HG02798 (cell line): ENCODE data around the gene GUCA2B.

Experiments
- ATAC-seq: cut with Tn5 transposase; IDR thresholded peaks from one replicate; pipeline ENCODE4 v1.9.1; 2021; ENCODE audit warnings: mild to moderate bottlenecking; ENCODE audit not compliant: unreplicated experiment, poor library complexity

The GUCA2B gene

DNA sequence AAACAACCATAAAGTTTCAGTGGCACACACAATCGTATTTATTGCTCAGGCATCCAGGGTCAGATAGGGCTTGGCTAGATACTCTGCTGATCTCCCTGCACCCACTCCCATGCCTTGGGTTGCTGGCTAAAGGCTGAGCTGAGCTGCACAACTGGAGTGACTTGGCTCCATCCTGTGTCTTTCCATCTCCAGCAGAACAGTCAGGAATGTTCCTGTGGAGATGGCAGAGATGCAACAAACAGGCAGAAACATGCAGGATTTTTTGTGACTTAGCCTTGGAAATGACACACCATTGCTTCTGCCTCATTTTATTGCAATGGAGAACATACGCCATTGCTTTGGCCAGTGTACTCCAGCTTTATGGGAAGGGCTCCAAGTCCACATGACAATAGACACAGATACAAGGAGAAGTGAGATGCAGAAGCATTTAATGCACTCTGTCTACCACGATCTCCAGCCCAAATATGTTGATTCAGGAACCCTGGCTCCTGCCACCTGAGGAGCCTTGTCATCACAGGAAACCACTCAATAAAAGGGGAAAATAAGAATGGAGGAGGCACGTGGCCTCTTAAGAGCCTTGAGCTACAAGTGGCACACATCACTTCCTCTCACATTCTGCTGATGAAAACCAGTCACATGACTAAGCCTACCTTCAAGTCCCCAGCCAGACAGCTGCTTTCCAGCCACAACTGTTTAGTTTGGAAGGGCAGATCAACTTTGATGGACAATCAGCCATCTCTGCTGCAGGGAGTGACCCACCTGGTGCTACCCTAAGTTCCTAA lies 10.1 kb upstream of the GUCA2B start:
- ATAC-seq = no peak

DNA sequence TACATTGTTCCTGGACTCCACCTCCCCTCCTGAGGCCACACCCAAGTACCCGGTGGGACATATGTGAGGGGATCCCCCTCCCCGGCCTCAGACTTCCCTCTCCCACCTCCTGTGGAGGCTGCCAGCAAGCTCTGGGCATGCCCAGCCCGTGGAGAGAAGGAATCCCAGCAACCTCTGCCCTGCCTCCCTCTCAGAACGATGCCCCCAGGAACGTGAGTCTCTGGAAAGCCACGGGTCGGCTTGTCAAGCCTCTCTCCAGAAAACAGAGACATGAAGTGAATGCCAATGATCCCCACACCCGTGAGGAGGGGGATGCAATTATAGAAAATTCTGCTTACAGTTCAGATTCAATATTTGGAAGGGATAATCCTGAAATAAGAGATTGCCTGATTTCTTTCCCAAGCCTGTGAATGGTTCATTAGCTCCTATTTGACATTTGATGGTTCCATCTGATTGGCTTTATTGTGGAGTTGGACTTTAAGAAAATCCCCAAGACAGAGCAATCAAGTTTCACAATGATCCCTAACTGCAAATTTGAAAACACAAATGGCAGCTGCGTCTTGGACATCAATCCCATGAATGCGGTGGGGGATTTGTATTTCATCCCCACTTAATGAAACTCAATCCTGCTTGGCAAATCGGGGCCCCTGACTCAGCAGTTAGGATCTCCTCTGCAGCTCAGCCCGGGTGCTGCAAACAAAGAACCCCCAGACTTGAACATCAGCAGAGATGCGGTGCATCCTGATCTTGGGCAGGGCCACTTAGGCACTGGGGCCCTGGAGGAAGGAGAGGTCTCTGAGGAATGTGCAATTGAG lies 9.1 kb upstream of the GUCA2B start:
- ATAC-seq = no peak

DNA sequence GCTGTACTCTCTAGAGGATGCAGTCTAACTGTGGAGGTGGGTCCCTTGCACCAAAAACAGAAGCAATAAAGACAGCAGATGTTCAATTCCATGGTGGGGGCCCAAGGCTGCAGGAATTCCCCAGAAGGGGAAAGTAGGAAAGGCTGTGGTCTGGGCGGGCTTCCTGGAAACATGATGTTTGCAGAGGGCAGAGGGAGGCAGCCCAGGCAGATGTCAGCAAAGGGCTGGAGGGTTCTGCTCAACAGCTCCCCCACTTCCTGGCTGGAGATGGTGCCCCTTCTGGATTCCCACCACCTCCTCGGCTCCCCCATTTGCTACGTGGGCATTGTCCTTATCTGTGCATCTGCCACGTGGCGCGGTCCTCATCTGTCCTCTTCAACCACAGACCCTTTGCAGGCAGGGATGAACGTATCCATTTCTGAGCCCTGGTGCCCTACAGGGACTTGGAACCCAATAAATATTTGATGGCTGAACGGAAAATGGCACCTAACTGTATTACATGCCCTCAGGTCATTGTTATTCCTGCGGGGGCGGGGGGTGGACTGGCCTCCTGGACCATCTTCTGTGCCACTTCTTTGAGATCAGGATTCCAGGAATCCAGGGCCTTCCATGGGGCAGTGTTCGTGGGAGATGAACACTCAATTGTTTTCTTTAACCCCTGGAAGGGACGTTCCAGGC lies 8.4 kb upstream of the GUCA2B start:
- no peak for ATAC-seq

DNA sequence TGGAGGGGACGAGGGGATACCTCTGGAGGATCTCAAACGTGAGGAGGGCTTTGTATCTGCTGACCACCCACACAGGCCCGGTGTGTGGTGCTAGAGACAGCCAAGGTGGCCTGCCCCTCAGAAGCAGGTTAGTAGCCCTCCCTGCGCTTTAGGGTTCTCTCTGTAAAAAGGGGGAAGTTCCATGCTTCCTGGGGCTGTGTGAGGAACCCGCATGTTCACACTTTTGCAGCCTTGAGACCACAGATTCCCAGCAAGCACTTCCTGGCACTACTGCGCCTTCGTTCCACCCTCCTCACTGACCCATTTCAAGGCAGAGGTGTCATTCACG lies 7.9 kb upstream of the GUCA2B start:
- ATAC-seq = no peak

DNA sequence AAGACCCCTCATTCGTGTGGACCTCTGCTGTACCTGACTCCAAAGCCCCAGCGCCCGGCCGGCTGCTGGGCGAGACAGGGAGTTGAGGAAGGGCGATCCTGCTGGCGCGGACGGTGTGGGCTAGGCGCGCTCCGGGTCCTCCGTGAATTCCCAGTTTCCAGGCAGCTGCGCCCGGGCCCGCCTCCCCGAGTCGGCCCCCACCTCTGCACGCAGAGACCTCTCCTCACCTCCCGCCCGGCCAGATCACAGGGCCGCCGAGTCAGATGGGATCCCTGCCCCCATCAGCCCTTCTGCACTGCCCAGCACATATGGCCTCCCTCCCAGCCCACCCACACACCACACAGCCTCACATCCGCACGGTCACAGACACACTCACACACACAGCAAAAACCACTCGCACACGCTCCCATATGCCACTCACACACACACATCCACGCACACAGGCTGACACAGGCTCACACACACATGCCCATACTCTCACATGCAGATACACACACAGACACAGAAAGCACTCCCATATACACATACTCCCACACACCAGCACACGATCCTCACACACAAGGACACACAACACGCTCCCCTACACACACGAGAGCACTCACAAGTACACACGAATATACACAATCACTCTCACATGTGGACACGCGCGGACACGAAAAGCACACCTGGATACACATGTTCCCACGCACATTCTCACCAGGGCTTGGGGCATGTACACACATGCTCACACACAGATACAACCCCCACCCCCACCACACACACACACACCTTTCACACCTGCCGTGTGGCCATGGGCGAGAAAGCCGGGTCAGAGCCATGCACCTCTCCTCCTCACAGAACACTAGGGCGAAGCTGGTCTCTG lies 7.2 kb upstream of the GUCA2B start:
- ATAC-seq = no peak

DNA sequence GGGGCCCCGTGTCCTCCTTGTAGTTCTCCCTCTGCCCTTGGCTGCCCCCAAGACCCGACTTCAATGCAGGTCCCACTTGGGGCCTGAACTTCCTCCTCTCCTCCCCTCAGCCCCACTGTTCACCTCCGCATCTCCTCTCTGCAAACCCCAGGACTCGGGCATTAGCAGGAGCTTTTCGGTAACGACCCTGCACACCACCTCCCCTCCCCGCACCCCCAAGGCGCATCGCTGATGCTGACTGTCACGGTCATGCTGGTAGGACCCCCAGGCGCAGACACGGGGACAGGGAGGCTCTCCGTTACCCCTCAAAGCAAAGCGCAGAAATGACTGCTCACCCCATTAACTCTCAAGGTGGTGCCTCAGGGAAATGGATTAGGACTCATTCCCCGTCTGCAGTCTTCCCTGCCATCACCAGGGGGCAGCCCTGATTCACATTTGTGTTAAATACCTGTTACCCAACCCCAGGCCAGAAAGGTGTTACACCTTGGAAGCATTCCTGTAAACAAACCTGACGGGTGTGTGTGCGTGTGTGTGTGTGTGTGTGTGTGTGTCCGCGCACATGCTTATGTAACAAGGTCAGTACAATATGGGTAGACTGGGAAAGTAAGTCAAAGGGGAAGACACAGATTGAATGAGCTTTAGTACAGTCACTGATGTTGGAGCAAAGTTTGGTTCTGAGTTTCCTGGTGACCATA lies 6.4 kb upstream of the GUCA2B start:
- ATAC-seq = no peak

DNA sequence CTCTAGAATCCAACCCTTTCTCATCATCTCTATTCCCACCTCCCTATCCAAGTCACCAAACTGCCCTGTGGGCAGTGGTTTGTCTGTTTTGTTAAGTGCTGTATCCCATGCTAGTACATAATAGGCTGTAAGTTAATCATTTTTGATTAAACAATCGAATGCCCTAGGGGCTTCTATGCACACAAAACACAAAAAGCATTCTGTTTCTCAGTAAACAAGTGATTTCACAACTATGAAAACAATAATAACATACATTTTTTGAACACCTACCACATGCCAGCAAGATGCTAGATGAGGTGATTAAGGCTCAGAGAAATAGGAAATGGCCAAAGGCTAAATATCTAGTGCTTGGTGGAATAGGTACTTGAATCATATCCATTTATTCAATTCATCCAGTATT lies 5.0 kb upstream of the GUCA2B start:
- ATAC-seq = no peak

DNA sequence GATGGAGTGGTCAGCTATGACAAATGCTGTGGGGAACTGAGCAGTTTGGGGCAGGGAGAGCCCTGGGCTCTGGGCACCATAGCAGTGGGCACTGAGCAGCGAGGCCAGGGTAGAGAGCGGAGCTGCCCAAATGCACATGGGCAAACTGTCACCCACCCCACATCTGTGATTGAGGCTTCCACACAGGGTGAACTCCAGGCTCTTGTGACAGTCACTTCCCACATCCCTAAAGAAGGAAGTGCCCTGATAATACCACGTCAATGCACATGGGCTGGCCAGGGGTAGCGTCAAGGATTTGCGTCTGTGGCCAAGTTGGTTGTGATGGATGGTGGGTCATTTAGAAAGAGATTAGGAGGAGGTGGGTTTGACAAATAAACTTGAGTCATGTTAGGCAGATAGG lies 2.6 kb upstream of the GUCA2B start:
- ATAC-seq = no peak

DNA sequence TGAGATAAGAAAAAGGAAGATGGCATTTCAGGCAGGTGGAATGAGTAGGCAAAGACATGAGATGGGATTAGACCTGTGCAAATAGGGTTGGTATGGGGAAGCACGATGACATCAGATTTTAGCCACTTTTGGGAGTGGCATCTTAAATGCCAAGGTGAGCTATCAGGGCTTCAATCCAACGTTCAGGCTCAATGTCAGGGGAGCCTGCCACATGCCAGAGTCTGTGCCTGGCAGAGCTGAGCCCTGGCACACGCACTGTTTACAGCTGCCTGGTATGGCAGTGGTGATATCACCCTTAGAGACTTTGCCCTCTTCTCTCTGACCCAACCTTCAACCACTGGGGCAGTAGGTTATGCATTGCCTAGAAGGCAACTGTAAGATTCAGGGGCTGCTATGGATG lies 1.1 kb upstream of the GUCA2B start:
- no peak for ATAC-seq

DNA sequence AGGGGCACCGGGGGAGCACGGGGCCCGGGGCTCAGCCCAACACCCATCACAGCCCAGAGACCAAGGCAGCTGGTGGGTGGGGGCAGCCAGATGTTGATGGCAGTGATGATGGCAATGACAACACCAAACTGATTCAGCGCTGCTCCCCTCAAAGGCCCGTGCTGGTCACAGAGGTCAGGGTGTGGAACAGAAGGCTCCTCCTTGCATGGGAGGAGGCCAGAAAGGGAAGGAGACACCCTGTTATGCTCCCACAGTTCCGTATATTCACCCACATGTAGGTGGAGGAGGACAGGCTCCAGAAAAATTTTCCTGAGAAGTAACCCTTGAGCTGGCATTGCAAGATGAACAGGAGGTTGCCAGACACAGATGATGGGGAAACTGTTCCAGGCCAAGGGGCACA lies 414 bp downstream of the GUCA2B start:
- no peak for ATAC-seq

DNA sequence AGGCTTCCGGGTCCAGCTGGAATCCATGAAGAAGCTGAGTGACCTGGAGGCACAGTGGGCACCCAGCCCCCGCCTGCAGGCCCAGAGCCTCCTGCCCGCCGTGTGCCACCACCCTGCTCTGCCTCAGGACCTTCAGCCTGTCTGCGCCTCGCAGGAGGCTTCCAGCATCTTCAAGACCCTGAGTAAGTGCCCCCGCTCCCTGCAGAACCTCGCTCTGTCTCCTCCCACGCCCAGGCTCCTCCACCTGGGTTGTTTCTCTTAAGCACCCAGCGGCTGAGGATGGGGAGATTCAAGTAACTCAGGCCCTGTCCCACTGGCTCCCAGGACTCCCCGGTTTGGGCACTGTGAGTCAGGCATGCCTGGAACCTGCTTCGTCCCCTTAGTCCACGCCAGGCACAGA lies 1.5 kb downstream of the GUCA2B start:
- ATAC-seq = no peak

DNA sequence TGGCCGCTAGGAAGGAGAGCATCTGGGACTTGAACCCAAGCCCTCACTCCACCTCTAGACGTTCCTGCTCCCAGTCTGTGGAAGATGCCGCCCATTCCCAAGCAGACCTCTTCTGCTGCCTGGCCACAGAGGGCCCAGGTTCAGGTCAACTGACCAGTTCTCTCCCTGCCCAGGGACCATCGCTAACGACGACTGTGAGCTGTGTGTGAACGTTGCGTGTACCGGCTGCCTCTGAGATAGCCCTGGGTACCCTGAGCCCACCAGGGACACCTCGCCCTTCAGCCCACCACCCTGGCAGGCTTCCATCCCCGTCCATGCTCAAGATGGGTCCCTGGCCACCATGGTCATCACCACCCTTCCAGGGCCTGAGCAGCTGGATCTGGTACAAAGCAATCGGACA lies 2.2 kb downstream of the GUCA2B start:
- ATAC-seq = no peak

DNA sequence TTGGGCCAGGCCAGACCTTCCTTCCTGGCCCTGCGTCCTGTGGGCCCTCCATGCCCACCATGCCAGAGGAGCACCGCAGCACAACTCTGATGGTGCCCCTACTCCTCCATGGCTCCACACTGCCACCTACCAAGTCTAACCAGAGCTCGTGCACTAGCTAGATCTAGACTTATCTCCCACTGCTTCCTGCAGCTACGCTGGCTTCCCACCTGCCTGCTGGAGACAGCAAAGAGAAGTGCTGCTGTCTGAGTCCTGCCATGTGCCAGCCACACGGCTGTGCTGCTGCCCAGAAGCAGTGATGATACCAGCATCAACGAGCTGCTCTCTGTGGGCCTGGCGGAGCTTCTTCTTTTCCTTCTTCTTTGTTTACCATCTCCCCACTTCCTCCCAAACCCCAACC lies 4.5 kb downstream of the GUCA2B start:
- ATAC-seq = no peak

DNA sequence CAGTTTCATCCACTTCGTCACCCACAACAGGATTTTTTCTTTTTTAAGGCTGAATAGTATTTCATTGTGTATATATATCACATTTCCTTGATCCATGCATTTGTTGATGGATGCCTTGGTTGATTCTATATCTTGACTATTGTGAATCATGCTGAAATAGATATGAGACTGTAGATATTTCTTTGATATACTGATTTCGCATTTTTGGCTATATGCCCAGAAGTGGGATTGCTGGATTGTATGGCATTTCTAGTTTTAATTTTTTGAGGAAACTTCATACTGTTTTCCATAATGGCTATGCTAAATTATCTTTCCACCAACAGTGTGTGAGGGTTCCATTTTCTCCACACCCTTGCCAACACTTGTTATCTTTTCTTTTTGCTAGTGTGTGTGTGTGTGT lies 5.0 kb downstream of the GUCA2B start:
- no peak for ATAC-seq

DNA sequence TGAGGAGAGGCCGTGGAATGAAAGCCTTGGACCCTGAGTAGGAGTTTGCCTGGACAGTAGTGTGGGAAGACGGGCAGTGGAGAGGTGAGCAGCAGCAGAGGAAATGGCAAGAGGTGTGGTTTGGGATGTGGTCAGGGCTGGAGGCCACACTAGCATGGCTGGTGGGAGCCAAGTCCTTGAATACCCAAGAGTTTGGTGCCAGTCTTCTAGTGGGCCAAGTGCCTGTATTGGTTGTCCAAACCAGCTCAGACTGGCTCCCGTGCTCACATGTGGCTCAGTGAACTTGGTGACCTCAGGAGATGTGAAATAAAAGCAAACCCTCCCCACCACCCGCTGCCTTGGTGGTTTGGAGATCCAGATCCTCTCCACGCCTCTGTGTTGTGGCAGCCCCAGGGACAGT lies 9.0 kb downstream of the GUCA2B start:
- ATAC-seq = no peak

DNA sequence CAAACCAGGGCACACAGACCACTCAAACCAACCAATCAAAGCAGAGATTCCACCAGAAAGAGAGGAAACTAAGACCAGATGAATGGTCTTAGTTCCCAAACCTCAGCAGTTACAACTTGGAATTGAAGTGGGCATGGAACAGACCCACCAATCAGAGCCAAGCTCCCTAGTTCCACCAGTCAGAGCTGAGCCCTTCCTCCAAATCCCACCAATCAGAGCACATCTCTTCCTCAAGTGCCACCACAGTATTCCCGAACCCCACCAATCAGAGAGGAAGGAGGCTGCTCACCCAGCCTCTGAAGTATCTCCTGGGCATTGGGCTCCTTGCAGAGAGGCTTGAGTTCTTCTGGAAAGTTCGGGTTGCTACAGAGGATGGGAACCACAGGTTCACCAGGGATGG lies 9.9 kb downstream of the GUCA2B start:
- ATAC-seq = no peak

DNA sequence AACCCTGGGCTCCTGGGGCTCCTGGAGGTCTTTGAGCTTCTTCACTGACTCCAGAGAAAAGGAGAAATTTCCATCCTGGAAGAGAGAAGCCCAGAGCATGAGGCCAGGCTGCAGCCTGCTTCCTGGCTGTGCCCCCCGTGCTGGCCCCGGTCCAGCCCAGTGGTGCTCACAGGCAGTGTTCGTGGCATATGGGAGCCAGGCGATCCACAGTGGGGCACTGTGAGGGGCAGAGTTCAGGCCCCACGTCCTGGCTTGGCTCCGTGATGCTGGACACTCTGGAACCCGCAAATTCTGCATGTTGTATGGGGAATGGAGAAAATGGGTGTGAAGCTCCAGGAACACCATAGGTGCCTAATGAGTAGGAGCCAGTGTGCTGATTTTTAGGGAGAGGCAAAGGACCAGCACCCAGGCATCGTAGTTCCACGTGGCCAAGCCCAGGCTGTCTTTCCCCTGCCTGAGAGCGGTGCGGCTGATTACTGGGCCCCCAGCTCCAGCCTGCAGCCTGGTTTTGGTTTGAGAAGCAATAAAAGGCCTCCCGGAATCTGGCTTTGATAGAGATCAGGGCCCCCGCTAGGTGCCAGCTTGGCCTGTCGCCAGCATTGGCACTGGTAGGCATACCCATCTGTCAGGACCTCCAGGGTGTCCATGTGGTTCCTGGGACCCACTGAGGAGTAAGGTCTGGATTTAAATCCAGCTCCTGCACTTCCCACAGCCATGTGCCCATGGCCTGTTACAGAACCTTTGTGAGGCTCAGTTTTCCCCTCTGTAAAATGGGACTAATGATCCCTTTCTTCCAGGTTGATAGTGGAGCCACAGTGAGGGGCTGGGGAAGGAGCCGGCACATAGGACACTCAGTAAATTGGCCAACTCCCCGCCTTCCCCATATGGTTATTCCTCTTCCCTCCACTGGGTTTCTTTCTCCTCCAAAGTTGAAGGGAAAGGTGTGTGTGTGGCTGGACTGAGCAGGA lies 10.6 kb downstream of the GUCA2B start:
- no peak for ATAC-seq

DNA sequence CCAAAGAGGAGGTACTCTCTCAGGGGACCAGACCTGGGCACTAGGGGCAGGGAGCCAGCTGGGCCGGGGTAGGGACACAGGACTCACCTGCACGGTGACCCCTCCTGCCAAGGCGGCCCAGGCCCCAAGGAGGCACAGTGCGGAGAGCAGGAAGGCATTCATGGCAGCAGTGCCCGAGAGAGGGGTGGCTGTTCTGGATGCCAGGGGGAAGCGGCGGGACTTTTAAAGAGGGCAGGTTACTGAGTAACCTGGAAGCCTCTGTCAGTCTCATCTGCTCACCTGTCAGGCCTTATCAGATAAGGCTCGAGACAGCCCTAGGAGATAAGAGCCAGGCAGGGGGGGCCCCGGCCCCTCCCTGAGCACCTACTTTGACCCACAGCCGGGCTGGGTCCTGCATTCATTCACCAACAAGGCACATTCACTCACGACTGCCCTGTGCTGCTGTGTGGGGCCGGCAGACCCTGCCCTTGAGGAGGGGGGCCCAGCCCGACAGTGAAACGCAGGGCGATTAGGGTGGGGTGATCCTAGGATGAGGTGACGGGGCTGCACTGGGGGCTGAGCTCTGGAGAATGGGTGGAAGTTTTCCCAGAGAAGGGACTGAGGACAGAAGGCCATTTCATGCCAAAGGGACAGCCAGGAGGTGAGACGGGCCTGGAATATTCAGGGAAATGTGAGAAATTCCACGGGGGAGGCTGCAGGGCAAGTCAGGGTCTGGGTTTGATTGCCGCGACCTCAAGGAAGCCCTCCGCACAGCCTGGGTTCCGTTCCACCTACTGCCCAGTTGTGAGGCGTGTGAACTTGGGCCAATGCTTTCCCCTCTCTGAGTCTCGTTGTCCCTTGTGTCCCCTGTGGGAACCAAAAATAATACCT lies 11.6 kb downstream of the GUCA2B start, which contains the start of gene GUCA2A:
Gene GUCA2A, minus strand, starts transcription at position 195 of the 870 bp plus-strand sequence. Its CDS starts 33 bp downstream, at position 162.
- no peak for ATAC-seq
